Neural progenitor cell (in vitro differentiated cells): ENCODE data around the gene TSC22D4. TPM values are rescaled to one million over a fixed set of nuclear protein-coding genes. Genes with fewer than 3 reads are reported as not detected.

Experiments used
- DNase-seq: peaks from one replicate; pipeline ENCODE4 v3.0.0-alpha.2; 2016; ENCODE audit warnings: low spot score
- H2AFZ ChIP-seq: fragments of 200-600 bp; sonication (generic); replicated peaks from 2 replicates; pipeline ENCODE4 v1.6.1; 2016; ENCODE audit warnings: antibody characterized with exemption
- H3F3A ChIP-seq: fragments of 200-600 bp; sonication (generic); 2 replicates; pipeline ENCODE4 v1.6.1; 2016; ENCODE audit warnings: antibody characterized with exemption, low read depth
- H3K27ac ChIP-seq: fragments of 200-600 bp; sonication (generic); 2 replicates; pipeline ENCODE4 v1.5.1; 2016; ENCODE audit warnings: mild to moderate bottlenecking
- H3K27me3 ChIP-seq: fragments of 200-600 bp; sonication (generic); 2 replicates; pipeline ENCODE4 v1.6.1; 2016; ENCODE audit warnings: mild to moderate bottlenecking, moderate library complexity
- H3K36me3 ChIP-seq: fragments of 200-600 bp; sonication (generic); 2 replicates; pipeline ENCODE4 v1.5.1; 2016
- H3K4me1 ChIP-seq: fragments of 200-600 bp; sonication (generic); 2 replicates; pipeline ENCODE4 v1.6.1; 2016; ENCODE audit warnings: mixed run types
- H3K4me2 ChIP-seq: fragments of 200-600 bp; sonication (generic); 2 replicates; pipeline ENCODE4 v1.6.1; 2016
- H3K4me3 ChIP-seq: fragments of 200-600 bp; sonication (generic); 2 replicates; pipeline ENCODE4 v1.5.1; 2016
- H3K79me2 ChIP-seq: fragments of 200-600 bp; sonication (generic); 2 replicates; pipeline ENCODE4 v1.6.1; 2016; ENCODE audit warnings: low read depth
- H3K9ac ChIP-seq: fragments of 200-600 bp; sonication (generic); 2 replicates; pipeline ENCODE4 v1.6.1; 2016
- H3K9me3 ChIP-seq: fragments of 200-600 bp; sonication (generic); 2 replicates; pipeline ENCODE4 v1.5.1; 2016; ENCODE audit warnings: low read depth
- H4K20me1 ChIP-seq: fragments of 200-600 bp; sonication (generic); 2 replicates; pipeline ENCODE4 v1.6.1; 2016; ENCODE audit warnings: low read depth
- H3K27ac Mint-ChIP-seq: 3 replicates; pipeline ENCODE4 v1.8.0; 2021; ENCODE audit warnings: mixed read lengths
- H3K27me3 Mint-ChIP-seq: 2 replicates; pipeline ENCODE4 v1.8.0; 2022; ENCODE audit warnings: low read depth, mild to moderate bottlenecking, inconsistent platforms, moderate library complexity, mixed read lengths; ENCODE audit not compliant: insufficient read depth
- H3K36me3 Mint-ChIP-seq: 3 replicates; pipeline ENCODE4 v1.8.0; 2021; ENCODE audit warnings: mixed read lengths
- H3K4me1 Mint-ChIP-seq: 3 replicates; pipeline ENCODE4 v1.8.0; 2021; ENCODE audit warnings: mixed read lengths
- H3K4me3 Mint-ChIP-seq: 3 replicates; pipeline ENCODE4 v1.8.0; 2021; ENCODE audit warnings: mild to moderate bottlenecking, moderate library complexity, mixed read lengths
- H3K9me3 Mint-ChIP-seq: 3 replicates; pipeline ENCODE4 v1.8.0; 2020; ENCODE audit warnings: mixed read lengths
- EZH2 ChIP-seq: fragments of 200-600 bp; sonication (generic); IDR thresholded peaks from 2 replicates; pipeline ENCODE4 v1.6.1; 2017; ENCODE audit warnings: antibody characterized with exemption, mild to moderate bottlenecking, moderate library complexity
- EZH2phosphoT487 ChIP-seq: fragments of 200-600 bp; sonication (generic); IDR thresholded peaks from 2 replicates; pipeline ENCODE4 v1.6.1; 2017; ENCODE audit warnings: antibody characterized with exemption
- total RNA-seq: library from RNA; depleted of rRNA; stranded (reverse); fragments of >200 nt; gene quantifications from 2 replicates; pipeline ENCODE4 v1.2.3, GENCODE V29; 2015; ENCODE audit warnings: low replicate concordance
- TF ChIP-seq, protein P1 (sequence below): fragments of 200-600 bp; sonication (generic); IDR thresholded peaks from 2 replicates; pipeline ENCODE4 v1.5.1; 2017; ENCODE audit warnings: antibody characterized with exemption, mild to moderate bottlenecking

Gene TSC22D4
- total RNA-seq, 1 donor from 2014 or later, result 11.0 TPM

DNA sequence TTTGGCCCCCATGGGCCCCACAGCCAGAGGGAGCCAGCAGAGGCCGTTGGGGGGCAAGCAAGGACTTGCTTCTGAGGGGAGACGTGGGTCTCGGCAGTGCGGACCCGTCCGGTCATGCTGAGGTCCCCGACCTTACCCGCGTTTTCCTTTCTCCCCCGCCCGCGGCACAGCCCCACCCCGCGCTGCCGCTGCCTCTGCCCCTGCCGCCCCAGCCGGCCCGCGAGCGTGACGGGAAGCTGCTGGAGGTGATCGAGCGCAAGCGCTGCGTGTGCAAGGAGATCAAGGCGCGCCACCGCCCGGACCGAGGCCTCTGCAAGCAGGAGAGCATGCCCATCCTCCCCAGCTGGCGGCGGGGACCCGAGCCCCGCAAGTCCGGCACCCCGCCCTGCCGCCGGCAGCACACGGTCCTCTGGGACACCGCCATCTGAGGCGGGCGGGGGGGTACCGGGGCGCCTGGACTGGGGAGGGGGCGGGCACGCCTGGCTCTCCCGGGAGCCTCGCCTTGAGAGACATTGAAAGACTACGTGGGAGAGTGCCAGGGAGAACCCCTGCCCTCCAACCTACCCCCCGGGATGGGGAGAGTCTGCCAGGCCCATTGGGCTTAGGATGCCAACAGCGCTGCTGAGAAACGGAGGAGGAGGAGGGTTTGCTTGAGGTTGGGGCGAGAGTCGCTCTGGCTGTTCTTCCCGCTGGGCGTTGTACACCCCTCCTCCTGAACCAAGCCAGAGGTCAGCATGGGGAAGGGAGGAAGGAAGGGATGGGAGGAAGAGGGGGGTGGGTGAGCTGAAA, 14.7 kb upstream of the TSC22D4 start:
- Histone ChIP-seq H3K4me2 (peak overlapping the region; percentile 80), H3K9ac (no peak overlapping the region), H2AFZ (peak overlapping the region; percentile 81), H3K79me2 (no peaks in the 10 kb centered on the region), H3K9me3 (no peaks in the 10 kb centered on the region), H3F3A (peaks cover 4% of the 10 kb centered on the region), H4K20me1 (no peaks in the 10 kb centered on the region), H3K27ac (no peak overlapping the region), H3K4me1 (peaks cover 26% of the 10 kb centered on the region), H3K4me3 (peak overlapping the region; percentile 46), H3K36me3 (no peaks in the 10 kb centered on the region), H3K27me3 (peaks cover 17% of the 10 kb centered on the region)
- H3K9me3 Mint-ChIP-seq, result no peaks in the 10 kb centered on the region
- H3K4me1 Mint-ChIP-seq, result peaks cover 48% of the 10 kb centered on the region
- DNase-seq, result peak; percentile 73
- H3K36me3 Mint-ChIP-seq, result peaks cover 11% of the 10 kb centered on the region
- peak overlapping the region; percentile 76 for H3K4me3 Mint-ChIP-seq
- H3K27ac Mint-ChIP-seq, result no peak overlapping the region
- H3K27me3 Mint-ChIP-seq, result peaks cover 10% of the 10 kb centered on the region
- TF ChIP-seq EZH2phosphoT487 (no peak), EZH2 (no peak)
- TF ChIP-seq, protein P1, sequence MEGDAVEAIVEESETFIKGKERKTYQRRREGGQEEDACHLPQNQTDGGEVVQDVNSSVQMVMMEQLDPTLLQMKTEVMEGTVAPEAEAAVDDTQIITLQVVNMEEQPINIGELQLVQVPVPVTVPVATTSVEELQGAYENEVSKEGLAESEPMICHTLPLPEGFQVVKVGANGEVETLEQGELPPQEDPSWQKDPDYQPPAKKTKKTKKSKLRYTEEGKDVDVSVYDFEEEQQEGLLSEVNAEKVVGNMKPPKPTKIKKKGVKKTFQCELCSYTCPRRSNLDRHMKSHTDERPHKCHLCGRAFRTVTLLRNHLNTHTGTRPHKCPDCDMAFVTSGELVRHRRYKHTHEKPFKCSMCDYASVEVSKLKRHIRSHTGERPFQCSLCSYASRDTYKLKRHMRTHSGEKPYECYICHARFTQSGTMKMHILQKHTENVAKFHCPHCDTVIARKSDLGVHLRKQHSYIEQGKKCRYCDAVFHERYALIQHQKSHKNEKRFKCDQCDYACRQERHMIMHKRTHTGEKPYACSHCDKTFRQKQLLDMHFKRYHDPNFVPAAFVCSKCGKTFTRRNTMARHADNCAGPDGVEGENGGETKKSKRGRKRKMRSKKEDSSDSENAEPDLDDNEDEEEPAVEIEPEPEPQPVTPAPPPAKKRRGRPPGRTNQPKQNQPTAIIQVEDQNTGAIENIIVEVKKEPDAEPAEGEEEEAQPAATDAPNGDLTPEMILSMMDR, result no peak

DNA sequence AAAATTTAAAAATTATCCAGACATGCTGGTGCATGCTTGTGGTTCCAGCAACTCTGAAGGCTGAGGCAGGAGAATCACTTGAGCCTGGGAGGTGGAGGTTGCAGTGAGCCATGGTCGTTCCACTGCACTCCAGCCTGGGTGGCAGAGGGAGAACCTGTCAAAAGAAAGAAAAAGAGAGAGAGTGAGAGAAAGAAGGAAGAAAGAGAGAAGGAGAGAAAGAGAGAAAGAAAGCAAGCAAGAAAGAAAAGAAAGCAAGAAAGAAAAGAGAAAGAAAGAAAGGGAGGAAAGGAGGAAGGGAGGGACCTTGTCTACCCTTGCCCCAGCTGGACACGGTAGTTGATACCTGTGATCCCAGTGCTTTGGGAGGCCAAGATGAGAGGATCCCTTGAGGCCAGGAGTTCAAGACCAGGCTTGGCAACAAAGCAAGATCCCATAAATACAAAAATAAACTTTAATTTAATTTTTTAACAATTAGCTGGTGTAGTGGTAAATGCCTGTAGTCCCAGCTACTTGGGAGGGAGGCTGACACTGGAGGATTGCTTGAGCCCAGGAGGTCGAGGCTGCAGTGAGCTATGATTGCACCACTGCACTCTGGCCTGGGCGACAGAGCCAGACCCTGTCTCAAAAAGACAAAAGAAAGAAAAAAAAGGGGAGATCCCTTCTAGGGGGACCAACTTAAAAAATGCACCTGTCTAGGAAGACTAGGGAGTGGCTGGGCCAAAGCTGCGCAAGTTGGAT, 13.9 kb upstream of the TSC22D4 start:
- Histone ChIP-seq H3K79me2 (no peaks in the 10 kb centered on the region), H3K4me3 (peak overlapping the region; percentile 46), H2AFZ (peak overlapping the region; percentile 81), H4K20me1 (no peaks in the 10 kb centered on the region), H3K9ac (no peak overlapping the region), H3K4me2 (peak overlapping the region; percentile 80), H3K27me3 (peaks cover 17% of the 10 kb centered on the region), H3K9me3 (no peaks in the 10 kb centered on the region), H3F3A (peaks cover 4% of the 10 kb centered on the region), H3K27ac (no peak overlapping the region), H3K4me1 (peaks cover 26% of the 10 kb centered on the region), H3K36me3 (no peaks in the 10 kb centered on the region)
- Mint-ChIP-seq H3K4me3 (peak overlapping the region; percentile 76), H3K27ac (peak overlapping the region; percentile 7), H3K27me3 (peaks cover 10% of the 10 kb centered on the region), H3K9me3 (no peaks in the 10 kb centered on the region), H3K4me1 (peaks cover 50% of the 10 kb centered on the region), H3K36me3 (peaks cover 11% of the 10 kb centered on the region)
- no peak for TF ChIP-seq EZH2phosphoT487
- TF ChIP-seq, protein P1, result no peak
- no peak for TF ChIP-seq EZH2
- no peak for DNase-seq

DNA sequence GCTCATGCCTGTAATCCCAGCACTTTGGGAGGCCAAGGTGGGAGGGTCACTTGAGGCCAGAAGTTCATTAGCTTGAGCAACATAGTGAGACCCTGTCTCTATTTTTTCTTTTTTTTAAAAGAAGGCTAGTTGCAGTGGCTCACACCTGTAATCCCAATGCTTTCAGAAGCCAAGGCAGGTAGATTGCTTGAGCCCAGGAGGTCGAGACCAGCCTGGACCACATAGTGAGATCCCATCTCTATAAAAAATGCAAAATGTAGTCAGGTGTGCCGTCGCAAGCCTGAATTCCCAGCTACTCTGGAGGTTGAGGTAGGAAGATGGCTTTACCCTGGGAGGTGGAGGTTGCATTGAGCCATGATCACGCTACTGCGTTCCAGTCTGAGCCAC, 12.2 kb upstream of the TSC22D4 start:
- H3K79me2 ChIP-seq, result no peaks in the 10 kb centered on the region
- no peak overlapping the region for H3K27ac ChIP-seq
- H3K27me3 ChIP-seq, result peaks cover 17% of the 10 kb centered on the region
- no peak overlapping the region for H3K9ac ChIP-seq
- Mint-ChIP-seq H3K4me1 (peaks cover 60% of the 10 kb centered on the region), H3K4me3 (peak overlapping the region; percentile 55), H3K36me3 (peaks cover 10% of the 10 kb centered on the region), H3K9me3 (no peaks in the 10 kb centered on the region), H3K27me3 (peaks cover 6% of the 10 kb centered on the region), H3K27ac (peak overlapping the region; percentile 69)
- H3K9me3 ChIP-seq, result no peaks in the 10 kb centered on the region
- H3K4me2 ChIP-seq, result no peak overlapping the region
- peaks cover 38% of the 10 kb centered on the region for H3K4me1 ChIP-seq
- no peak overlapping the region for H3K4me3 ChIP-seq
- no peak overlapping the region for H2AFZ ChIP-seq
- TF ChIP-seq, protein P1, result no peak
- TF ChIP-seq EZH2phosphoT487 (no peak), EZH2 (no peak)
- no peak for DNase-seq
- H4K20me1 ChIP-seq, result no peaks in the 10 kb centered on the region
- H3F3A ChIP-seq, result peaks cover 4% of the 10 kb centered on the region
- no peaks in the 10 kb centered on the region for H3K36me3 ChIP-seq
